Caco-2 (cell line): ENCODE results near the gene SNX30. TPM values are rescaled to one million over a fixed set of nuclear protein-coding genes. Genes with fewer than 3 reads are reported as not detected.

ENCODE experiments used
- BruUV-seq: library from RNA; stranded (reverse); fragments of 400-500 nt; replicated peaks from 2 replicates; lab custom pipeline; 2021; lab: Mats Ljungman, UMichigan
- CTCF ChIA-PET: fragments of 300-600 bp; sonication (Branson Sonifier 250); formaldehyde crosslinking; loops from one replicate; lab custom pipeline; 2022; ENCODE audit warnings: antibody characterized with exemption; lab: Charles Lee
- POLR2A ChIA-PET: fragments of 300-600 bp; sonication (Branson Sonifier 250); formaldehyde crosslinking; loops from one replicate; lab custom pipeline; 2022; ENCODE audit warnings: antibody characterized with exemption; lab: Charles Lee
- DNase-seq, 2 experiments: peaks; one replicate each; pipeline versions ENCODE4 v3.0.0 to v3.0.0-alpha.2; 2020 to 2022
- H3K27me3 ChIP-seq: replicated peaks from 2 replicates; pipeline ENCODE4 v1.6.0; 2011; ENCODE audit warnings: low read length; ENCODE audit not compliant: control insufficient read depth, insufficient read depth
- H3K36me3 ChIP-seq: 2 replicates; pipeline ENCODE4 v1.5.1; 2011; ENCODE audit warnings: low read length; ENCODE audit not compliant: control insufficient read depth, insufficient read depth
- H3K4me1 ChIP-seq: fragments of 250-450 bp; sonication (Bioruptor Pico); 2 replicates; pipeline ENCODE4 v1.5.1; 2020; ENCODE audit warnings: mild to moderate bottlenecking
- H3K4me3 ChIP-seq: 2 replicates; pipeline ENCODE4 v1.5.1; 2011; ENCODE audit warnings: low read depth, mild to moderate bottlenecking, control low read depth, low read length
- H3K9me3 ChIP-seq: fragments of 250-450 bp; sonication (Bioruptor Pico); 2 replicates; pipeline ENCODE4 v1.5.1; 2020; ENCODE audit warnings: mild to moderate bottlenecking, moderate library complexity
- H3K27ac Mint-ChIP-seq: one replicate; pipeline ENCODE4 v1.8.0; 2022; ENCODE audit warnings: mixed read lengths; ENCODE audit not compliant: unreplicated experiment
- H3K27me3 Mint-ChIP-seq: one replicate; pipeline ENCODE4 v1.8.0; 2022; ENCODE audit warnings: mixed read lengths; ENCODE audit not compliant: insufficient read depth, unreplicated experiment
- H3K36me3 Mint-ChIP-seq: one replicate; pipeline ENCODE4 v1.8.0; 2022; ENCODE audit warnings: mild to moderate bottlenecking, mixed read lengths; ENCODE audit not compliant: insufficient read depth, unreplicated experiment
- H3K4me1 Mint-ChIP-seq: one replicate; pipeline ENCODE4 v1.8.0; 2022; ENCODE audit warnings: low read depth, mixed read lengths; ENCODE audit not compliant: unreplicated experiment
- H3K4me3 Mint-ChIP-seq: one replicate; pipeline ENCODE4 v1.8.0; 2022; ENCODE audit warnings: mild to moderate bottlenecking, moderate library complexity, mixed read lengths; ENCODE audit not compliant: unreplicated experiment
- H3K9me3 Mint-ChIP-seq: one replicate; pipeline ENCODE4 v1.8.0; 2022; ENCODE audit warnings: mixed read lengths; ENCODE audit not compliant: unreplicated experiment
- CTCF ChIP-seq, 2 experiments: fragments of 200-600 bp in 1 of 2; IDR thresholded peaks; 1 replicate in 1 of 2; 2 replicates in 1 of 2; pipeline versions ENCODE4 v1.5.1 to v1.8.0; 2011 to 2022; ENCODE audit warnings: antibody characterized with exemption in 1 of 2, control low read depth in 1 of 2, inconsistent platforms in 1 of 2, low read depth in 1 of 2, low read length in 1 of 2, mild to moderate bottlenecking in 1 of 2, moderate library complexity in 1 of 2; ENCODE audit not compliant: insufficient read depth in 1 of 2, severe bottlenecking in 1 of 2, unreplicated experiment in 1 of 2
- intact Hi-C: fragments of 100-400 bp; cut with micrococcal nuclease; formaldehyde crosslinking; loops from one replicate; pipeline ENCODE4 v1.10.0; 2022; ENCODE audit not compliant: unreplicated experiment
- total RNA-seq: library from RNA; stranded (reverse); gene quantifications from 2 replicates; pipeline ENCODE4 v1.2.3, GENCODE V29; 2022

Gene SNX30
- total RNA-seq, 1 experiment from 2014 or later: 21.8 TPM

GRCh38 chr9:112725961-112726360, 24.6 kb upstream of the SNX30 start:
- no peaks in the 10 kb centered on the region for H3K4me1 ChIP-seq
- no peaks in the 10 kb centered on the region for H3K9me3 Mint-ChIP-seq
- H3K36me3 Mint-ChIP-seq: no peaks in the 10 kb centered on the region
- TF ChIP-seq CTCF (IDR thresholded peaks at IDR 0.05; ENCODE audit: insufficient read depth in 1 of 2, low read depth in 1 of 2, low read length in 1 of 2, severe bottlenecking in 1 of 2, unreplicated experiment in 1 of 2): no peak
- intact Hi-C loops: no loop called here
- no peak overlapping the region for H3K4me3 ChIP-seq
- H3K27me3 Mint-ChIP-seq: no peaks in the 10 kb centered on the region
- H3K4me3 Mint-ChIP-seq: no peak overlapping the region
- no peaks in the 10 kb centered on the region for H3K36me3 ChIP-seq
- no peak for DNase-seq
- H3K9me3 ChIP-seq: no peaks in the 10 kb centered on the region
- H3K4me1 Mint-ChIP-seq: peaks cover 7% of the 10 kb centered on the region
- no peak overlapping the region for H3K27ac Mint-ChIP-seq
- no peaks in the 10 kb centered on the region for H3K27me3 ChIP-seq
- no TSS peak for BruUV-seq
- ChIA-PET CTCF (no interaction called here), POLR2A (no interaction called here)

- H3K27me3 Mint-ChIP-seq: no peaks in the 10 kb centered on the region
- H3K27me3 ChIP-seq: no peaks in the 10 kb centered on the region
- no peak for TF ChIP-seq CTCF (IDR thresholded peaks at IDR 0.05; ENCODE audit: insufficient read depth in 1 of 2, low read depth in 1 of 2, low read length in 1 of 2, severe bottlenecking in 1 of 2, unreplicated experiment in 1 of 2)
Measured at GRCh38 chr9:112726428-112726827, 24.1 kb upstream of the SNX30 start.

GRCh38 chr9:112728401-112728800, 22.2 kb upstream of the SNX30 start:
- 0 out of 2 replicates have a peak, but pooled peaks cover 5% of the 10 kb centered on the region for H3K9me3 ChIP-seq
- intact Hi-C loops: no loop called here
- ChIA-PET POLR2A (no interaction called here), CTCF (no interaction called here)
- no peaks in the 10 kb centered on the region for H3K27me3 ChIP-seq
- peaks cover 4% of the 10 kb centered on the region; the same call in 1 of the 2 replicates for H3K4me1 ChIP-seq
- Mint-ChIP-seq H3K4me3 (no peak overlapping the region), H3K4me1 (peaks cover 8% of the 10 kb centered on the region), H3K27ac (no peak overlapping the region), H3K9me3 (no peaks in the 10 kb centered on the region), H3K27me3 (no peaks in the 10 kb centered on the region), H3K36me3 (no peaks in the 10 kb centered on the region)
- DNase-seq: no peak
- BruUV-seq: no TSS peak
- H3K4me3 ChIP-seq: no peak overlapping the region
- no peak for TF ChIP-seq CTCF (IDR thresholded peaks at IDR 0.05; ENCODE audit: insufficient read depth in 1 of 2, low read depth in 1 of 2, low read length in 1 of 2, severe bottlenecking in 1 of 2, unreplicated experiment in 1 of 2)
- H3K36me3 ChIP-seq: no peaks in the 10 kb centered on the region; the same call in 1 of the 2 replicates

More at GRCh38 chr9:112726428-112726827, 24.1 kb upstream of the SNX30 start:
- no peak for DNase-seq
- Histone ChIP-seq H3K4me3 (no peak overlapping the region), H3K9me3 (no peaks in the 10 kb centered on the region), H3K36me3 (no peaks in the 10 kb centered on the region), H3K4me1 (no peaks in the 10 kb centered on the region; the same call in 1 of the 2 replicates)
- ChIA-PET POLR2A (no interaction called here), CTCF (no interaction called here)
- Mint-ChIP-seq H3K27ac (no peak overlapping the region), H3K4me3 (no peak overlapping the region), H3K36me3 (no peaks in the 10 kb centered on the region), H3K9me3 (no peaks in the 10 kb centered on the region), H3K4me1 (peaks cover 7% of the 10 kb centered on the region)
- intact Hi-C loops: no loop called here
- BruUV-seq: no TSS peak
